ENCODE measurements around the gene CRACDL.

DNA sequence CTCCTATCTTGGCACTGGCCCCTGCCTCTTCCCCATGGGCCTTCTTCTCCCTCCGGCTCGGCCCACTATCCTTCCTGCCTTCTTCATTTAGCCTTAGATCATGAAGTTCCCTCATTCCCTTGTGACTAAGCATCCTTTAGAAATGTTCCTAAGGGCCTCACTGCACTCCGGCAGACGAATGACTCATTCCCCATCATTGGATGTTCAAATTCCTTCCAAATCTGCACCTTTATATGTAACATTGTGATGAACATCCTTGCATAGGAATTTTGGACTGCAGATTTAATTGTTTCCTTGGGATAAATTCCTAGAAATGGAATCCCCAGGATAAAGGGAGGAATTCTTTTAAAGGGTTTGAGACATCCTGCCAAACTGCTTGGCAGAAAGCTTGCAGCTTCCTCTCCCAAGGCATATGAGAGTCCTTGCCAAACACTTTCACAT lies 19.0 kb downstream of the CRACDL start:
- TF ChIP-seq CTCF (IDR thresholded peaks at IDR 0.05; ENCODE audit: low read depth, low read length) (no peak), EZH2phosphoT487 (IDR thresholded peaks at IDR 0.05; ENCODE audit: low read depth) (no peak)
